NT2/D1 (cell line): ENCODE measurements around the gene TBX20.
"Not testable (repeated sequence)": the region's sequence is repeated elsewhere in the genome, so short reads cannot be mapped to it uniquely, and the experiment has no call there.

Experiments used
- DNase-seq: peaks from one replicate; pipeline ENCODE4 v3.0.0-alpha.2; 2011; ENCODE audit warnings: low read depth, low spot score
- H3K27me3 ChIP-seq: 2 replicates; pipeline ENCODE4 v1.6.0; 2011; ENCODE audit warnings: mild to moderate bottlenecking; ENCODE audit not compliant: insufficient read length, insufficient read depth
- H3K36me3 ChIP-seq: 2 replicates; pipeline ENCODE4 v1.6.1; 2011; ENCODE audit warnings: mild to moderate bottlenecking, low read length, mixed read lengths; ENCODE audit not compliant: insufficient read depth, insufficient read length
- H3K4me1 ChIP-seq: 2 replicates; pipeline ENCODE4 v1.5.1; 2011; ENCODE audit not compliant: insufficient read depth, insufficient read length
- H3K4me3 ChIP-seq: 2 replicates; pipeline ENCODE4 v1.5.1; 2011; ENCODE audit warnings: low read depth; ENCODE audit not compliant: insufficient read length
- H3K9ac ChIP-seq: 2 replicates; pipeline ENCODE4 v1.6.0; 2011; ENCODE audit warnings: low read depth; ENCODE audit not compliant: insufficient read length
- H3K9me3 ChIP-seq: 2 replicates; pipeline ENCODE4 v1.5.1; 2011; ENCODE audit warnings: mild to moderate bottlenecking, low read length; ENCODE audit not compliant: insufficient read depth

Gene TBX20

DNA sequence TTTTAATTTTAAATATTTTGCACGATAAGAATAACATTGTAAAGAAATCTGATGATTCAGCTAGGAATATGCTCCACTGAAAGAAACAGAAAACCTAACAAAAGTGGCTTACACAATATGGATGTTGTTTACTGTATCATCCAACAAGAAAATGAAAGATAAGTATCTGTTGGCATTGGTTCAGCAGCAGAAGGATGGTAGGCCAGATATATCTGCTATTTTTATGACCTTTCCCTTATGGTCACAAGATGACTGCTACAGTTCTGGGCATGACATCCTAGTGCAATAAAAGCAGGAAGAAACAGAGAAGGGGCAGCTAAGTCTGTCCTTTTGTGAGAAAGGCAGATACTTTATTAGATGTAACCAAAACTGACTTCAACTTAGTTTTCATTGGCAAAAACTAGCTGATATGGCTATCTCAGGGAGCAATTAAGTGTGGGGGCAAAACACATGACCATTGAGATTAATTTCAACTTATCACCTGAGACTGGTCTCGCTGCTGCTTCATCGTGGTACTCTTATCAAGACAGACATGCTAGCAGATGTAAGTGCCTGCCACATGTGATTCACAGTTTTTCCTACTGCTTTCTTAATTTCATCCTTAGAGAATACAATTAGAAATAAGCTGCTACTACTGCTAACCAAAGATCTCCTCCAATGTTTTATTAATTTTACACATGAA lies 92.7 kb downstream of the TBX20 start:
- H3K9me3 ChIP-seq, H3K27me3 ChIP-seq, DNase-seq, H3K36me3 ChIP-seq, H3K9ac ChIP-seq, H3K4me3 ChIP-seq, H3K4me1 ChIP-seq: not testable (repeated sequence)
